Cardiac muscle cell (in vitro differentiated cells and primary cell): ENCODE measurements around the gene TBC1D9. TPM values are rescaled to one million over a fixed set of nuclear protein-coding genes. Genes with fewer than 3 reads are reported as not detected.

Experiments
- DNase-seq, 2 donors: peaks; one replicate each; pipeline versions ENCODE4 v3.0.0 to v3.0.0-alpha.2; 2010 to 2017; ENCODE audit warnings: low read depth in 1 of 2, low spot score in 1 of 2
- H3K27ac ChIP-seq: fragments of 200-600 bp; sonication (generic); 2 replicates; pipeline ENCODE4 v1.5.1; 2016
- H3K27me3 ChIP-seq: fragments of 200-600 bp; sonication (generic); 2 replicates; pipeline ENCODE4 v1.6.0; 2016; ENCODE audit warnings: control low read depth
- H3K36me3 ChIP-seq: fragments of 200-600 bp; sonication (generic); 2 replicates; pipeline ENCODE4 v1.5.1; 2016; ENCODE audit warnings: control low read depth
- H3K4me1 ChIP-seq: fragments of 200-600 bp; sonication (generic); 2 replicates; pipeline ENCODE4 v1.8.1; 2017; ENCODE audit warnings: low read depth, mild to moderate bottlenecking, mixed run types
- H3K4me3 ChIP-seq: fragments of 200-600 bp; sonication (generic); 2 replicates; pipeline ENCODE4 v1.5.1; 2016; ENCODE audit warnings: mild to moderate bottlenecking
- H3K9me3 ChIP-seq: fragments of 200-600 bp; sonication (generic); 2 replicates; pipeline ENCODE4 v1.5.1; 2017; ENCODE audit warnings: low read depth, mild to moderate bottlenecking, control low read depth
- polyA plus RNA-seq: library from polyadenylated mRNA; unstranded; fragments of >200 nt; fragmentation: Nextera tagmentation; extraction: Ambion mirVana; gene quantifications from 2 replicates; pipeline ENCODE4 v1.2.1, GENCODE V29; 2016
- total RNA-seq: library from RNA; depleted of rRNA; stranded (reverse); fragments of >200 nt; gene quantifications from 2 replicates; pipeline ENCODE4 v1.2.3, GENCODE V29; 2016
- TF ChIP-seq, protein P1 (sequence below): IDR thresholded peaks from 2 replicates; pipeline ENCODE4 v1.5.1; 2012; ENCODE audit warnings: low read depth, mild to moderate bottlenecking, low read length

Gene TBC1D9
- total and polyA plus RNA-seq, 2 experiments from 2014 or later, result 3.4 to 5.2 TPM

DNA sequence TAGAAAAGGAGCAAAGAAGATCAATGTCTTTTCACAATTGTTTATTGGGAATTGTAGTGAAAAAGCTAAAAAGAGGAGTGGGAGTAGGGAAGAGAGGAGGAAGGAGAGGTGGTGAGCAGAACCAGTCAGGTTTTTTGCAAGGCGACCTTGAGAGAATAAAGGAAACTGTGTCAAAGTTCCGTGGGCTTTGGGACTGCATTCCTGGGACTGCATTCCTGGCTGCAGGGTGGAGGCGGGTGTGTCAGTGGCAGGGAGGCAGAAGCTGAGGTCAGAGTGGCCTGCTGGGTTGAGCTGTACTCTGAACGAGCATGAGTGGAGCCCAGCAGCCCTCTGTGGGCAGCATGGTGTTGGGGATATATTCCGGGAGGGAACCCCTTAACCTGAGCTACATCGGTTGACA is 120.6 kb downstream of the TBC1D9 start:
- no peak overlapping the region for H3K4me3 ChIP-seq
- no peaks in the 10 kb centered on the region for H3K27me3 ChIP-seq
- no peaks in the 10 kb centered on the region for H3K36me3 ChIP-seq
- H3K4me1 ChIP-seq, result no peaks in the 10 kb centered on the region
- no peak overlapping the region for H3K27ac ChIP-seq
- DNase-seq, result peak; percentile 52 to 54
- no peaks in the 10 kb centered on the region for H3K9me3 ChIP-seq
- TF ChIP-seq, protein P1, sequence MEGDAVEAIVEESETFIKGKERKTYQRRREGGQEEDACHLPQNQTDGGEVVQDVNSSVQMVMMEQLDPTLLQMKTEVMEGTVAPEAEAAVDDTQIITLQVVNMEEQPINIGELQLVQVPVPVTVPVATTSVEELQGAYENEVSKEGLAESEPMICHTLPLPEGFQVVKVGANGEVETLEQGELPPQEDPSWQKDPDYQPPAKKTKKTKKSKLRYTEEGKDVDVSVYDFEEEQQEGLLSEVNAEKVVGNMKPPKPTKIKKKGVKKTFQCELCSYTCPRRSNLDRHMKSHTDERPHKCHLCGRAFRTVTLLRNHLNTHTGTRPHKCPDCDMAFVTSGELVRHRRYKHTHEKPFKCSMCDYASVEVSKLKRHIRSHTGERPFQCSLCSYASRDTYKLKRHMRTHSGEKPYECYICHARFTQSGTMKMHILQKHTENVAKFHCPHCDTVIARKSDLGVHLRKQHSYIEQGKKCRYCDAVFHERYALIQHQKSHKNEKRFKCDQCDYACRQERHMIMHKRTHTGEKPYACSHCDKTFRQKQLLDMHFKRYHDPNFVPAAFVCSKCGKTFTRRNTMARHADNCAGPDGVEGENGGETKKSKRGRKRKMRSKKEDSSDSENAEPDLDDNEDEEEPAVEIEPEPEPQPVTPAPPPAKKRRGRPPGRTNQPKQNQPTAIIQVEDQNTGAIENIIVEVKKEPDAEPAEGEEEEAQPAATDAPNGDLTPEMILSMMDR, result no peak

GRCh38 chr4:140633951-140634350 is 122.2 kb downstream of the TBC1D9 start:
- no peak overlapping the region for H3K27ac ChIP-seq
- H3K9me3 ChIP-seq, result no peaks in the 10 kb centered on the region
- TF ChIP-seq, protein P1, result no peak
- DNase-seq, result no peak
- H3K4me3 ChIP-seq, result no peak overlapping the region
- no peaks in the 10 kb centered on the region for H3K4me1 ChIP-seq
- no peaks in the 10 kb centered on the region for H3K27me3 ChIP-seq
- H3K36me3 ChIP-seq, result no peaks in the 10 kb centered on the region

- DNase-seq, result no peak
- H3K27ac ChIP-seq, result no peak overlapping the region
- no peaks in the 10 kb centered on the region for H3K9me3 ChIP-seq
- TF ChIP-seq, protein P1, result no peak
- H3K4me3 ChIP-seq, result no peak overlapping the region
- no peaks in the 10 kb centered on the region for H3K27me3 ChIP-seq
- no peaks in the 10 kb centered on the region for H3K4me1 ChIP-seq
- no peaks in the 10 kb centered on the region for H3K36me3 ChIP-seq
Observed at GRCh38 chr4:140633124-140633523, 123.1 kb downstream of the TBC1D9 start.

DNA sequence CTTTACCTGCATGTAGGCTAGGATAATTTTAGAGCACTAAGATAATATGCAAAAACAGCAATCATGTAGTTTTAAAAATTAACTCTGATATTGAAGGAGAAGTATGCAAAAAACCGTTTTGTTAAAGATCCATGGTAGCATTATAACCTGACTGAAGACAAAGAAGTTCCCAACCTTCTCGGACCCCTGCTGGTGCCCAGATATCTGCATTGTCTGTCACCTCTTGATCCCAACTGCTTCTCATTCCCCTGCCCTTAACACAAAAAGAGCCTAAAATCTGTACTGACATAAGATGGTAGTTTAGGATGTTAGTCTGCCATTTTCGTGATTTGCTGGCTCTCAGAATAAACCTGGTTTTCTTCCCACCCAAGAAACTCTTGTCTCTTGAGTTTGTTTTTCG is 125.9 kb downstream of the TBC1D9 start:
- Histone ChIP-seq H3K36me3 (peaks cover 6% of the 10 kb centered on the region), H3K4me3 (no peak overlapping the region), H3K27me3 (no peaks in the 10 kb centered on the region), H3K27ac (no peak overlapping the region), H3K9me3 (no peaks in the 10 kb centered on the region), H3K4me1 (no peaks in the 10 kb centered on the region)
- TF ChIP-seq, protein P1, result no peak
- DNase-seq, result no peak

DNA sequence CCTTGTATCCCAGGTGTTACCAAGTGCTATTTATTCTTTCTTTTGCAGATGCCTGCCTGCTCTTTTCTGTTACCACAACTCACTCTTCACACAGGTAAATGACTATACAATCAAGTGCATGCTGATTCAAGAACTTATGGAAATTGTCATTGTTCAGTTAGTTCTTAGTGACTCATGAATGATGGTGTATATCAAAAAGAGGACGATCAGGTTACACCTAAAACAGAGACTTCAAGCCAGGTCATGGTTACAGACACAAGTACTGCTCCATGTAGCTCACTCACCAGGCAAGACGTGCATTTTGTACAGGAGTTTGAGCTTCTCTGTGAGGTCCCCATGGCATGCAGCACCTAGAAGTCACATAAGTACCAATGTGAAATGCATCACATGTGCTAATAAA is 128.2 kb downstream of the TBC1D9 start:
- H3K4me3 ChIP-seq, result no peak overlapping the region
- H3K27me3 ChIP-seq, result no peaks in the 10 kb centered on the region
- no peaks in the 10 kb centered on the region for H3K4me1 ChIP-seq
- DNase-seq, result no peak
- peaks cover 6% of the 10 kb centered on the region for H3K36me3 ChIP-seq
- no peak overlapping the region for H3K27ac ChIP-seq
- H3K9me3 ChIP-seq, result no peaks in the 10 kb centered on the region
- TF ChIP-seq, protein P1, result no peak
